ENCODE measurements around the gene FMO5.
"Not testable (repeated sequence)": the region's sequence is repeated elsewhere in the genome, so short reads cannot be mapped to it uniquely, and the experiment has no call there.

The FMO5 gene

DNA sequence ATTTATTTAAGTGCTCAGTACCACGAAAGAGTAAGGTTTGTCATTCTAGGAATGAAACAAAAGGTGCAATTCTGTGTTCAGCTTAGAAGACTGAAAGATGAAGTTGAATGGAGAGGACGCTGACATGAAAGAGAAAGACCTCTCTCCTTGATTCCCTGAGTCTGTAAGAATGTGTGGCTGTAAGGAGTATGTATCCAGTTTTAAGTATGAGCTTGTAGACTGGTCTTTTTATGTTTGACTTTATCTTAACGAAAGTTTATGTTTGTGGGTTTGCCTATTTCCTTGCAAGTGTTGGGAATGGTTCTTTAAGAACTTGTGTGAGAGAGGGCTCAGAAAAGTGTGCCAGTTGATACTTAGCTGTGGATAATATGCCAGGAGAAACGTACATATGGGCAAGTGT lies 18.7 kb upstream of the FMO5 start:
- no peaks in the 10 kb centered on the region for H3K9me3 Mint-ChIP-seq
- DNase-seq = no peak
- H3K4me1 Mint-ChIP-seq = peaks cover 51% of the 10 kb centered on the region
- H3K27me3 Mint-ChIP-seq = no peaks in the 10 kb centered on the region
- ATAC-seq = no peak
- peak overlapping the region; percentile 94 for H3K4me3 Mint-ChIP-seq
- peak overlapping the region; percentile 41 for H3K27ac Mint-ChIP-seq
- peaks cover 19% of the 10 kb centered on the region for H3K36me3 Mint-ChIP-seq (ENCODE audit: low read depth)

DNA sequence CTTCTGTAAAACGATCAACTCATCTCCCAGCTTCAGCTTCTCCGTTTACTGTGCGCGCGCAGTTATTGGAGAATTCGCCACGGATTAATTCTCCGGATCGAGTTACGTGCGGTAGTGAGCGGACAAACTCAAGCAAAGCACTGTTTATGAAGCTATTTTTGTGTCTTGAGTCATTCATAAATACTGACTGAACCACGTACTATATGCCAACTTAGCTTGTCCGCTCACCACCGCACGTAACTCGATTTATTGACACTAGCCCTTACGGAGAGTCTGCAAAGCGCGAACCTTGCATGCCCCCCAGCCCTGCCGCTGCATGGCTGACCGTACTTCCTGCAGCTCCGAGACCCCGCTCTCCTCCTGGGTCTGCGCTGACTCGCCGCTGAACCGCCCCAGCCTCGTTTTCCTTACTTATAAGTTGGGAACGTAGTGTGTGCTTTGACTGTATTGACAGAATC lies 18.1 kb upstream of the FMO5 start:
- Mint-ChIP-seq H3K27me3 (no peaks in the 10 kb centered on the region), H3K4me1 (peaks cover 47% of the 10 kb centered on the region), H3K36me3 (ENCODE audit: low read depth) (peaks cover 19% of the 10 kb centered on the region), H3K27ac (peak overlapping the region; percentile 41), H3K4me3 (peak overlapping the region; percentile 94), H3K9me3 (no peaks in the 10 kb centered on the region)
- peak; percentile 38 for DNase-seq
- ATAC-seq = peak; percentile 3

DNA sequence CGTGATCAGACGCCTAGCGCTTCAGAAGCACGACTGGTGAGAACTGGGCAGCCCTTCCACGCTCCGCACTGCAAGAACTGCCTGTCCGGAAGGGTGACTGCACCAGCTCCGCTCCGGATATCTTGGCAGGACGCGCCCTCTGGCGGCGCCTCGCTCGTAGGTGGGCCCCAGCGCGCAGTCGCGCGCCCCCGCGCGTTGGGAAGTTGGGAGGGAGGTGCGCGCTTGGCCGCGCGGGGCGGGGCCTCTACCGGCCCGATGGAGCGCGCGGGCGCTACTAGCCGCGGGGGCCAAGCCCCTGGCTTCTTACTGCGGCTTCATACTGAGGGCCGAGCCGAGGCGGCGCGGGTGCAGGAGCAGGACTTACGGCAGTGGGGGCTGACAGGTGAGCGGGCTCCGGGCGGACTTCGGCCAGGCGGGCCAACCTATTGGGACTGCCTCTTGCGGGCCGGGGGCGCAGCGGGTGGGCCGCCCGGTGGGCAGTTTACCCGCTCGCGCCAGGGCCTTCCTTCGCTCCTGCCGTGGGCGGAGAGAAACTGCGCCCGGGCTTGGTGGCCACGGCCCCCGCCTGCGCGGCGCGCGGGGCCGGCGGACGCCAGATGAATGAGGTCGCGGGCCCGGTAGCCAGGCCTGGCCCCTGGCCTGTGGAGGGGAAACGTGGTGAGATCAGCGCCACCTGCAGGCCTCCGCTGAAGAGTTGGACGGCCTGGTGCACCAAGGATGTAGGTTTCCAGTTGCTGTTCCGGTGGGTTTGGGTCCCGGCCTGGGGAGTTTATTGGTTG lies 17.5 kb upstream of the FMO5 start, which contains the start of gene CHD1L:
TSS of gene CHD1L (plus strand) at position 236 of the 779 bp plus-strand sequence. CDS start at position 256, 20 bp downstream.
- peaks cover 17% of the 10 kb centered on the region for H3K36me3 Mint-ChIP-seq (ENCODE audit: low read depth)
- ATAC-seq (peak; percentile 92), DNase-seq (peak; percentile 94)
- H3K27me3 Mint-ChIP-seq = no peaks in the 10 kb centered on the region
- H3K27ac Mint-ChIP-seq = peak within 1 kb of the TSS; percentile 68
- H3K4me3 Mint-ChIP-seq = peak within 1 kb of the TSS; percentile 94
- H3K9me3 Mint-ChIP-seq = no peaks in the 10 kb centered on the region
- H3K4me1 Mint-ChIP-seq = peaks cover 44% of the 10 kb centered on the region

DNA sequence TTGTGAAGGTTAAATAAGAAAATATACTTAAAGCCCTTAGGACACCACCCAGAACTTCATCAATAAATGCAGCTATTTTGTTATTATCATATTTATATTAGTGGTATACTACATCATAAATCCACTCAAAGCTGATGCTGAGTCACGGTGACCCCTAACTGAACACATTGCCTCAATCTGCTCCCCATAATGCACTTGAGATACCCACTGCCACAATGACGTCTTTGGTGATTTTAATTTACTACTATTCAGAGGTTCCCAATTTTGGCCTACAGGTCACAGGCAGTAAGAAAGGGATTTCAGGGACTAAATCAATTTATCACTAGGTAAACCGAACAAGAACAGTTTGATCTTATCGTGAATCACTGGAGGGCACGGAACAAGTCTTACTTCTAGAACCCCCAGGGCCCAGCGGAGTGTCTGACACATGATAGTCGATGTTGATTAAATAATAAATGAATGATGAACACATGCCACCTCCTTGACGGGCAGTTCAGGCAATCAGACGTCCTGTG lies 16.9 kb upstream of the FMO5 start:
- Mint-ChIP-seq H3K4me3 (peak overlapping the region; percentile 94), H3K4me1 (peaks cover 38% of the 10 kb centered on the region), H3K27ac (peak overlapping the region; percentile 68), H3K27me3 (no peaks in the 10 kb centered on the region), H3K9me3 (no peaks in the 10 kb centered on the region), H3K36me3 (ENCODE audit: low read depth) (peaks cover 15% of the 10 kb centered on the region)
- no peak for ATAC-seq
- DNase-seq = no peak

DNA sequence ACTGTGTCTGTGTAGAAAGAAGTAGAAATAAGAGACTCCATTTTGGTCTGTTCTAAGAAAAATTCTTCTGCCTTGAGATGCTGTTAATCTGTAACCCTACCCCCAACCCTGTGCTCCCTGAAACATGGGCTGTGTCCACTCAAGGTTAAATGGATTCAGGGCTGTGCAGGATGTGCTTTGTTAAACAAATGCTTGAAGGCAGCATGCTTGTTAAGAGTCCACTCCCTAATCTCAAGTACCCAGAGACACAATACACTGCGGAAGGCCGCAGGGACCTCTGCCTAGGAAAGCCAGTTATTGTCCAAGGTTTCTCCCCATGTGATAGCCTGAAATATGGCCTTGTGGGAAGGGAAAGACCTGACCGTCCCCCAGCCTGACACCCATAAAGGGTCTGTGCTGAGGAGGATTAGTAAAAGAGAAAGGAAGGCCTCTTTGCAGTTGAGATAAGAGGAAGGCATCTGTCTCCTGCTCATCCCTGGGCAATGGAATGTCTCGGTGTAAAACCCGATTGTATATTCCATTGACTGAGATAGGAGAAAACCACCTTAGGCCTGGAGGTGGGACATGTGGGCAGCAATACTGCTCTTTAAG lies 15.1 kb upstream of the FMO5 start:
- not testable (repeated sequence) for H3K27ac Mint-ChIP-seq, H3K4me3 Mint-ChIP-seq, H3K27me3 Mint-ChIP-seq

DNA sequence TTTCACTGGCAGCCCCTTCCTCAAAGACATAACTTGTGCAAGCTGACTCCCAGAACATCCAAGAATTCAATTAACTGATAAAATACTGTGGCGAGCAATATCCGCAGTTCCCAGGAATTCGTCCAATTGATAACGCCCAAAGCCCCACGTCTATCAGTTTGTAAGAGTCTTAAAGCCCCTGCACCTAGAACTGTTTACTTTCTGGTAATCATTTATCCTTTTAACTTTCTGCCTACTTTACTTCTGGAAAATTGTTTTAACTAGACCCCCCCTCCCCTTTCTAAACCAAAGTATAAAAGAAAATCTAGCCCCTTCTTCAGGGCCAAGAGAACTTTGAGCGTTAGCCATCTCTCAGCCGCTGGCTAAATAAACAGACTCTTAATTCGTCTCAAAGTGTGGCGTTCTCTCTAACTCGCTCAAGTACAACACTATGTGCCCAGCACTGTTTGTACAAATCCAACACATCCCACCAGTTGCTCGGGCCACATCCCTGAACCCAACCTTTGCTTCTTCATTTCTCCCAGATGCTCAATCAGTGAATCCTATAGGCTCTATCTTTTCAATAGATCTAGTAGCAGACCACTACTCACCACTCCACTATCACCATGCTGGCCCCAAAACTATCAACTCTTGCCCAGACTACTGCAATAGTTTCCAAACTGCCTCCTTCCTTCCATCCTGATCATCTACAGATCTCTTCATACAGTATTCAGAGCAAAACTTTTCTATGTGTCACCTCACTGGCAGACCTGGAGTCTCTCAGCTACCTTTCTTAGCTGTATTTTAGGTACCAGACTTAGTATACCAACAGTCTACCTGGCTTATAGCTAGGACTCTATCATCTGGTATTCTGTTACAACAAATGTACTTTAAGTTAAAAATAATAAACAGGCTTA lies 14.0 kb upstream of the FMO5 start:
- Mint-ChIP-seq H3K4me1 (peaks cover 10% of the 10 kb centered on the region), H3K4me3 (no peak overlapping the region), H3K36me3 (ENCODE audit: low read depth) (peaks cover 4% of the 10 kb centered on the region), H3K27me3 (peaks cover 4% of the 10 kb centered on the region), H3K27ac (no peak overlapping the region), H3K9me3 (no peaks in the 10 kb centered on the region)
- ATAC-seq (no peak), DNase-seq (no peak)

More for the DNA sequence above, 15.1 kb upstream of the FMO5 start:
- H3K9me3 Mint-ChIP-seq; H3K36me3 Mint-ChIP-seq (ENCODE audit: low read depth); ATAC-seq; DNase-seq: not testable (repeated sequence)
- peaks cover 20% of the 10 kb centered on the region for H3K4me1 Mint-ChIP-seq

DNA sequence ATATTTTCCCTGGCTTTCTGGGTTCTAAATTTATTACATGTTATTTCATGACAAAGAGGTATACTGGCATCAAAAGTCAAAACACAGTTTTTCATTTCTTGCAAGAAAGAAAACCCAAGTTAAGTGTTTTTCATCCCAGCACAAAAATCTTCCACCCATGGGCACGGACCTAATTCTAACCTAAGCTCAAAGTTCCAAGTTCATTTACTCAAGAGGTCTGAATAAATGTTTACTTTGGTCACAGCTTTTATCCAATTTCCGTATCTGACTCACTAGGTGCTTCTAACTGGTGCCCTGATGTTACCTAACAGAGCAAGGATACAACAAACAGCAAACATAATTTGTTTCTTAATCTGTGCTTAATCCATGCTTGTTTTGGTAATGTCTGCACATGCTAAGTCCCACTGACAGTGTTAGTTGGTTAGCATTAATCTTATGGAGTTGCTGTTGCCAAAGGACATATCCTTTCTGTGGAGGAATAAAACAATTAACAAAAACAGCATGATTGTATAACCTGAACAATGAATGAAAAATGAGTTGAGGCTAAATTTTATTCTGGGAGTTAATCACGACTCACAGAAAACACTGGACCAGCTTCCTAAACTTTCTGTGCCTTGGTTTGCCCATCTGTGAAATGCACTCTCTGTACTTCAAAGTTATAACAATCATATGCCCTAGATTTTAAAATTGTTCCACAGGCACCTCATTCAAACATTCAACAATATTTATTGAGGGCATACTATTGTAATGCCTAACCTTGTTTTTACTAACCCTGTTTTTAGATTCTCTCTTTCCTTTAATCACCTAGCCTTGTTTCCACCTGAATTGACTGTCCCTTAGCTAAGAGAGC lies 13.1 kb upstream of the FMO5 start:
- H3K36me3 Mint-ChIP-seq (ENCODE audit: low read depth) = no peaks in the 10 kb centered on the region
- DNase-seq (no peak), ATAC-seq (no peak)
- H3K9me3 Mint-ChIP-seq = no peaks in the 10 kb centered on the region
- no peak overlapping the region for H3K4me3 Mint-ChIP-seq
- H3K4me1 Mint-ChIP-seq = peaks cover 5% of the 10 kb centered on the region
- H3K27ac Mint-ChIP-seq = no peak overlapping the region
- peaks cover 4% of the 10 kb centered on the region for H3K27me3 Mint-ChIP-seq

DNA sequence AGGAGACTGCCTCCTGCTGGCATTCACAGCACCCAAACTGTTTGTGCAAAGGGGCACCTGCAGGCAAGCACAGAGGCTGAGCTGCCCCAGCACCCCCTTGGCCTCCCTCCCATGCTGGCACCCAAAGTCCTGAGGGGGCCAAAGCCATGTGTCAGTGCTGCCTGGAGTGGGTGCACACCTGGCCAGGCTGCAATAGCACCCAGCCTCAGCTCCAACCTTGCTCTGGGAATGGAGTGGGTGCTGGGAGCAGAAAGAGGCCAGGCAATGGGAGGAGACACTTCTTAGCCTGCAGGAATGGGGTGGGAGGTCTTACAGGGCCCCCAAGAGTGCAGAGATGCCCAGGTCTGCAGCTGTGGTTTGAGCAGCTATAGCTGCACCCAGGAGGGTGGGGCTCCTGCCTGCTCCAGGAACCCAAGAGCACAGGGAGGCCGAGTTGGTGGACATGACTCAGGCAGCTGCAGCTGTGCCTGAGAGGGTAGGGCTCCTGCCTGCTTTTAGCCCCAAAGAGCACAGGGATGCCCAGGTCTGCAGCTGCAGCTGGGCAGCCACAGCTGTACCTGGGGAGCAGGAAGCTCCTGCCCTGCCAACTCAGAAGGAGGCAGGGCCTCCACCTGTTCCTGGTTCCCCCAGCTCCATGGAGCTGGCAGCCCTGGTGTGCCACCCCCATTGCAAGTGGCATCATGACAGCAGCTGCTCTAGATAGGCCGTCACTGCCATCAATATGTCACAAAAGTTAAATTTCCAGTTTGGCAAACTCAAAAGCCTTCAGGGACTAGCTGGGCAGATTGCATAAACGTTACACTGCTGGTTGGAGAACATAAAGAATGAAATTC lies 12.0 kb upstream of the FMO5 start:
- Mint-ChIP-seq H3K36me3 (ENCODE audit: low read depth) (no peaks in the 10 kb centered on the region), H3K4me1 (peaks cover 3% of the 10 kb centered on the region), H3K9me3 (no peaks in the 10 kb centered on the region), H3K27me3 (peaks cover 4% of the 10 kb centered on the region), H3K27ac (no peak overlapping the region), H3K4me3 (no peak overlapping the region)
- DNase-seq (no peak), ATAC-seq (no peak)

DNA sequence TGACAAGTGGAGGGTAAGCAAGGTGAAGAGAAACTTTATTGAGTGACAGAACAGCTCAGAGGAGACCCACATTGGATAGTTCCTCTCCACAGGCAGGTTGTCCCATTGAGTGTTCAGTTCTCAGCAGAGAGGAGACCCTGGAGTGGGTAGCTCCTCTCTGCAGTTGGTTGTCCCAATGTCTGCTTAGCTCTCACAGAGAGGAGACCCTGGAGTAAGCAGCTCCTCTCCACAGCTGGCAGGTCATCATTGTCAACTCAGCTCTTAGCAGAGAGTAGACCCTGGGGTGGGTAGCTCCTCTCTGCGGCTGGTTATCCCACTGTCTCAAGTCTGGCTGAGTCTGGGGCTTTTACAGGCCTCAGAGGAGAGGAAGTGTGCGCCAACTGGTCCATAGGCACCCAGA lies 11.3 kb upstream of the FMO5 start:
- no peak for ATAC-seq
- Mint-ChIP-seq H3K4me3 (no peak overlapping the region), H3K27ac (no peak overlapping the region), H3K36me3 (ENCODE audit: low read depth) (no peaks in the 10 kb centered on the region), H3K9me3 (no peaks in the 10 kb centered on the region), H3K27me3 (peaks cover 4% of the 10 kb centered on the region), H3K4me1 (no peaks in the 10 kb centered on the region)
- no peak for DNase-seq

DNA sequence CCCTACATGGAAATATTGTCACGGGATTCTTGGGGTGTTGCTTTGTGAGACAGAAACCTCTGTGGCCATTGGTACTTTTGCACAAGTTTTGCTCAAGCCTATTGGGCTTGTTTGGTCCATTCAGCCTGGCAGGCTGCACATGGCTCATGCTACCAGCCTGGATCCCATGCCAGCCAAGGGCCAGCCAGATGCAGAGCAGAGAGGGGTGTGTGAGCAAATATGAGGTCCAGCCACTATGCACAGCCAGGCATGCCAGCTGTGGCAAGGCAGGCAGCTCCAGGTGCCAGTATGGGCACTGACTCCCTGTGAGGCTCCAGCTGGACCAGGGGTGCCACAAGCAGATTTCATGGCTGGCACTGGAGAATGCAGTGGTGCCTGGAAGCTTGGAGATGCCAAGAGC lies 10.7 kb upstream of the FMO5 start:
- Mint-ChIP-seq H3K36me3 (ENCODE audit: low read depth) (no peaks in the 10 kb centered on the region), H3K4me3 (no peak overlapping the region), H3K27me3 (peaks cover 4% of the 10 kb centered on the region), H3K4me1 (no peaks in the 10 kb centered on the region), H3K9me3 (no peaks in the 10 kb centered on the region), H3K27ac (no peak overlapping the region)
- DNase-seq = no peak
- ATAC-seq = no peak

DNA sequence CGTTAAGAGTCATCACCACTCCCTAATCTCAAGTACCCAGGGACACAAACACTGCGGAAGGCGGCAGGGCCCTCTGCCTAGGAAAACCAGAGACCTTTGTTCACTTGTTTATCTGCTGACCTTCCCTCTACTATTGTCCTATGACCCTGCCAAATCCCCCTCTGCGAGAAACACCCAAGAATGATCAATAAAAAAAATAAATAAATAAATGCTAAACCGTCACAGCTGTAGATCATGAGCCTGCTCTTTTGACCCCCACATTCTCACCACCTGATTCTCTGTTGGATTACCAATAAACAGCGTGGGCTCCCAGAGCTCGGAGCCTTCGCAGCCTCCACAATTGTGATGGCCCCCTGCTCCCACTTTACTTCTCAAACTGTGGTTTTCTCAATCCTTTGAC lies 8.8 kb upstream of the FMO5 start:
- H3K27me3 Mint-ChIP-seq; DNase-seq; H3K36me3 Mint-ChIP-seq (ENCODE audit: low read depth); H3K4me3 Mint-ChIP-seq; H3K9me3 Mint-ChIP-seq; ATAC-seq; H3K4me1 Mint-ChIP-seq; H3K27ac Mint-ChIP-seq: not testable (repeated sequence)

DNA sequence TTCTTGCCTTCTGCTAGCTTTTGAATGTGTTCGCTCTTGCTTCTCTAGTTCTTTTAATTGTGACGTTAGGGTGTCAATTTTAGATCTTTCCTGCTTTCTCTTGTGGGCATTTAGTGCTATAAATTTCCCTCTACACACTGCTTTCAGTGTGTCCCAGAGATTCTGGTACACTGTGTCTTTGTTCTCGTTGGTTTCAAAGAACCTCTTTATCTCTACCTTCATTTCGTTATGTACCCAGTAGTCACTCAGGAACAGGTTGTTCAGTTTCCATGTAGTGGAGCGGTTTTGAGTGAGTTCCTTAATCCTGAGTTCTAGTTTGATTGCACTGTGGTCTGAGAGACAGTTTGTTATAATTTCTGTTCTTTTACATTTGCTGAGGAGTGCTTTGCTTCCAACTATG lies 5.9 kb upstream of the FMO5 start:
- not testable (repeated sequence) for H3K36me3 Mint-ChIP-seq (ENCODE audit: low read depth); H3K9me3 Mint-ChIP-seq; H3K4me3 Mint-ChIP-seq; H3K4me1 Mint-ChIP-seq; H3K27me3 Mint-ChIP-seq; ATAC-seq; H3K27ac Mint-ChIP-seq; DNase-seq
